K562 (cell line): ENCODE results near the gene MTMR12.

Experiments used
- HDAC6 ChIP-seq: IDR thresholded peaks from 2 replicates; pipeline ENCODE4 v1.6.1; 2012; ENCODE audit warnings: low read depth, mild to moderate bottlenecking, control low read depth, inconsistent platforms, low read length, moderate library complexity
- MCM3 ChIP-seq: fragments of 450-650 bp; IDR thresholded peaks from 2 replicates; pipeline ENCODE4 v1.6.1; 2016
- MYC ChIP-seq, 2 experiments: fragments of 250-450 bp in 1 of 2; sonication (Bioruptor Pico) in 1 of 2; IDR thresholded peaks; 2 replicates each; pipeline versions ENCODE4 v1.5.1 to v1.6.1; 2012 to 2021; ENCODE audit warnings: low read depth in 2 of 2, borderline replicate concordance in 1 of 2, improper control_type of control experiment in 1 of 2, low read length in 1 of 2, mild to moderate bottlenecking in 1 of 2, moderate library complexity in 1 of 2
- SAP30 ChIP-seq: fragments of 200-600 bp; sonication (generic); IDR thresholded peaks from 2 replicates; pipeline ENCODE4 v1.6.1; 2012; ENCODE audit warnings: borderline replicate concordance, low read depth, mild to moderate bottlenecking, moderate library complexity, low read length, control low read depth, inconsistent platforms; ENCODE audit not compliant: insufficient read depth, poor library complexity, severe bottlenecking
- SIRT6 ChIP-seq: IDR thresholded peaks from one replicate; pipeline ENCODE4 v1.6.1; 2012; ENCODE audit warnings: low read depth, mild to moderate bottlenecking, control low read depth, inconsistent platforms, low read length, moderate library complexity
- TAF1 ChIP-seq: IDR thresholded peaks from 2 replicates; pipeline ENCODE4 v1.6.1; 2011; ENCODE audit warnings: mild to moderate bottlenecking, low read length, moderate library complexity; ENCODE audit not compliant: insufficient read depth, control insufficient read depth, severe bottlenecking; ENCODE audit errors: extremely low read depth
- THRAP3 ChIP-seq: fragments of 450-650 bp; IDR thresholded peaks from 2 replicates; pipeline ENCODE4 v1.6.1; 2016; ENCODE audit warnings: mild to moderate bottlenecking, inconsistent platforms, borderline replicate concordance
- TF ChIP-seq, protein P1 (sequence below): fragments of 450-650 bp; formaldehyde crosslinking; conservative IDR thresholded peaks from 2 replicates; pipeline ENCODE4 v1.4.0; 2022; ENCODE audit warnings: mild to moderate bottlenecking, missing genetic modification characterization
- TF ChIP-seq, protein P2 (sequence below), 2 experiments: fragments of 450-650 bp; formaldehyde crosslinking in 1 of 2; IDR thresholded peaks; 2 replicates each; pipeline versions ENCODE4 v1.4.0 to v1.6.1; 2014 to 2020; ENCODE audit warnings: mild to moderate bottlenecking in 2 of 2, borderline replicate concordance in 1 of 2, low read depth in 1 of 2

DNA sequence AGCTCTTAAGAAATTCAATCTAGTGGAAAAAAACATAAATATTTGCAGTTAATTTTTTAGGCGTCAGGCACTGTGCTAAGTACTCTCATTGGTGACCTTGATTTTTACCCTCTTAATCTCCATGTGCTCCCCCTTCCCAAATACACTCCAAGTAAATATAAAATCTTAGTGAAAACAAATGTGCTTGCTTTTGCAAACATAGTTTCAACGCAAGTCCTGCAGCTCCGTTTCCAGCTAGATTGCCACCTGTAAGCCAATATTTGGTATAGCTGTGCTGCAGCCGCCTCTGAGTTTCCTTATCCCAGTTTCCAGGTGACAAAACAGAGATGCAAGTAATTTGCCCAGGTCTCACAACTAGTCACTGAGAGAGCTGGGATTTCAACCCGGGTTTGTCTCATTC is 1.9 kb upstream of the MTMR12 start:
- TF ChIP-seq, protein P1, sequence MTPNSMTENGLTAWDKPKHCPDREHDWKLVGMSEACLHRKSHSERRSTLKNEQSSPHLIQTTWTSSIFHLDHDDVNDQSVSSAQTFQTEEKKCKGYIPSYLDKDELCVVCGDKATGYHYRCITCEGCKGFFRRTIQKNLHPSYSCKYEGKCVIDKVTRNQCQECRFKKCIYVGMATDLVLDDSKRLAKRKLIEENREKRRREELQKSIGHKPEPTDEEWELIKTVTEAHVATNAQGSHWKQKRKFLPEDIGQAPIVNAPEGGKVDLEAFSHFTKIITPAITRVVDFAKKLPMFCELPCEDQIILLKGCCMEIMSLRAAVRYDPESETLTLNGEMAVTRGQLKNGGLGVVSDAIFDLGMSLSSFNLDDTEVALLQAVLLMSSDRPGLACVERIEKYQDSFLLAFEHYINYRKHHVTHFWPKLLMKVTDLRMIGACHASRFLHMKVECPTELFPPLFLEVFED (CRISPR knock-in tag), result no peak
- TF ChIP-seq THRAP3 (no peak), MCM3 (no peak), MYC (IDR thresholded peaks at IDR 0.05; ENCODE audit: low read depth, low read length) (no peak), MYC (CRISPR knock-in tag; IDR thresholded peaks at IDR 0.05; ENCODE audit: borderline replicate concordance, low read depth) (no peak), HDAC6 (no peak), SIRT6 (no peak), TAF1 (no peak), SAP30 (no peak)
- TF ChIP-seq, protein P2, sequence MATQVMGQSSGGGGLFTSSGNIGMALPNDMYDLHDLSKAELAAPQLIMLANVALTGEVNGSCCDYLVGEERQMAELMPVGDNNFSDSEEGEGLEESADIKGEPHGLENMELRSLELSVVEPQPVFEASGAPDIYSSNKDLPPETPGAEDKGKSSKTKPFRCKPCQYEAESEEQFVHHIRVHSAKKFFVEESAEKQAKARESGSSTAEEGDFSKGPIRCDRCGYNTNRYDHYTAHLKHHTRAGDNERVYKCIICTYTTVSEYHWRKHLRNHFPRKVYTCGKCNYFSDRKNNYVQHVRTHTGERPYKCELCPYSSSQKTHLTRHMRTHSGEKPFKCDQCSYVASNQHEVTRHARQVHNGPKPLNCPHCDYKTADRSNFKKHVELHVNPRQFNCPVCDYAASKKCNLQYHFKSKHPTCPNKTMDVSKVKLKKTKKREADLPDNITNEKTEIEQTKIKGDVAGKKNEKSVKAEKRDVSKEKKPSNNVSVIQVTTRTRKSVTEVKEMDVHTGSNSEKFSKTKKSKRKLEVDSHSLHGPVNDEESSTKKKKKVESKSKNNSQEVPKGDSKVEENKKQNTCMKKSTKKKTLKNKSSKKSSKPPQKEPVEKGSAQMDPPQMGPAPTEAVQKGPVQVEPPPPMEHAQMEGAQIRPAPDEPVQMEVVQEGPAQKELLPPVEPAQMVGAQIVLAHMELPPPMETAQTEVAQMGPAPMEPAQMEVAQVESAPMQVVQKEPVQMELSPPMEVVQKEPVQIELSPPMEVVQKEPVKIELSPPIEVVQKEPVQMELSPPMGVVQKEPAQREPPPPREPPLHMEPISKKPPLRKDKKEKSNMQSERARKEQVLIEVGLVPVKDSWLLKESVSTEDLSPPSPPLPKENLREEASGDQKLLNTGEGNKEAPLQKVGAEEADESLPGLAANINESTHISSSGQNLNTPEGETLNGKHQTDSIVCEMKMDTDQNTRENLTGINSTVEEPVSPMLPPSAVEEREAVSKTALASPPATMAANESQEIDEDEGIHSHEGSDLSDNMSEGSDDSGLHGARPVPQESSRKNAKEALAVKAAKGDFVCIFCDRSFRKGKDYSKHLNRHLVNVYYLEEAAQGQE (IDR thresholded peaks at IDR 0.05; ENCODE audit: borderline replicate concordance), result no peak
- TF ChIP-seq, protein P2 (CRISPR knock-in tag; IDR thresholded peaks at IDR 0.05; ENCODE audit: low read depth), result no peak
